GM23338 (cell line): Measurements from ENCODE around the gene CHPF. TPM values are rescaled to one million over a fixed set of nuclear protein-coding genes. Genes with fewer than 3 reads are reported as not detected.

Experiments used
- ATAC-seq: fragments of 200-7000 bp; cut with Tn5 transposase; 3 replicates; pipeline ENCODE4 v1.9.1; 2020
- DNase-seq: peaks from one replicate; pipeline ENCODE4 v3.0.0-alpha.2; 2015; ENCODE audit warnings: low spot score
- H2AFZ ChIP-seq: fragments of 200-600 bp; sonication (generic); 2 replicates; pipeline ENCODE4 v1.8.0; 2016; ENCODE audit warnings: antibody characterized with exemption, mild to moderate bottlenecking, moderate library complexity
- H3F3A ChIP-seq: fragments of 200-600 bp; sonication (generic); replicated peaks from 2 replicates; pipeline ENCODE4 v1.8.0; 2017; ENCODE audit warnings: antibody characterized with exemption, mixed run types, low read depth
- H3K27ac ChIP-seq: fragments of 200-600 bp; sonication (generic); 2 replicates; pipeline ENCODE4 v1.6.1; 2016; ENCODE audit warnings: low read depth
- H3K27me3 ChIP-seq: fragments of 200-600 bp; sonication (generic); 2 replicates; pipeline ENCODE4 v1.8.0; 2016; ENCODE audit warnings: mild to moderate bottlenecking, mixed run types, moderate library complexity; ENCODE audit not compliant: insufficient read depth
- H3K36me3 ChIP-seq: fragments of 200-600 bp; sonication (generic); 2 replicates; pipeline ENCODE4 v1.8.0; 2016; ENCODE audit warnings: mild to moderate bottlenecking; ENCODE audit not compliant: insufficient read depth
- H3K4me1 ChIP-seq: fragments of 200-600 bp; sonication (generic); 2 replicates; pipeline ENCODE4 v1.8.0; 2016; ENCODE audit warnings: mild to moderate bottlenecking, moderate library complexity; ENCODE audit not compliant: insufficient read depth
- H3K4me2 ChIP-seq: fragments of 200-600 bp; sonication (generic); 2 replicates; pipeline ENCODE4 v1.7.1; 2017; ENCODE audit warnings: mixed run types
- H3K4me3 ChIP-seq: fragments of 200-600 bp; sonication (generic); 2 replicates; pipeline ENCODE4 v1.6.1; 2016; ENCODE audit warnings: mixed run types
- H3K79me2 ChIP-seq: fragments of 200-600 bp; sonication (generic); replicated peaks from 2 replicates; pipeline ENCODE4 v1.8.0; 2017; ENCODE audit warnings: mild to moderate bottlenecking; ENCODE audit not compliant: insufficient read depth
- H3K9me2 ChIP-seq: fragments of 200-600 bp; sonication (generic); 2 replicates; pipeline ENCODE4 v1.8.0; 2017; ENCODE audit not compliant: insufficient read depth
- H4K20me1 ChIP-seq: fragments of 200-600 bp; sonication (generic); replicated peaks from 2 replicates; pipeline ENCODE4 v1.8.0; 2017; ENCODE audit warnings: mild to moderate bottlenecking; ENCODE audit not compliant: insufficient read depth
- H3K27ac Mint-ChIP-seq: 2 replicates; pipeline ENCODE4 v1.8.0; 2020; ENCODE audit warnings: inconsistent platforms, mild to moderate bottlenecking, moderate library complexity, mixed read lengths
- H3K27me3 Mint-ChIP-seq: 3 replicates; pipeline ENCODE4 v1.8.0; 2022; ENCODE audit warnings: low read depth, mild to moderate bottlenecking, moderate library complexity, mixed read lengths, inconsistent platforms; ENCODE audit not compliant: insufficient read depth, poor library complexity
- H3K36me3 Mint-ChIP-seq: 3 replicates; pipeline ENCODE4 v1.8.0; 2021; ENCODE audit warnings: low read depth, mild to moderate bottlenecking, inconsistent platforms, moderate library complexity, mixed read lengths
- H3K4me1 Mint-ChIP-seq: 3 replicates; pipeline ENCODE4 v1.8.0; 2020; ENCODE audit warnings: mild to moderate bottlenecking, inconsistent platforms, mixed read lengths
- H3K4me3 Mint-ChIP-seq: 3 replicates; pipeline ENCODE4 v1.8.0; 2021; ENCODE audit warnings: moderate library complexity, mild to moderate bottlenecking, inconsistent platforms, mixed read lengths
- H3K9me3 Mint-ChIP-seq: 3 replicates; pipeline ENCODE4 v1.8.0; 2020; ENCODE audit warnings: moderate library complexity, mild to moderate bottlenecking, inconsistent platforms, mixed read lengths
- CREB1 ChIP-seq: fragments of 250-450 bp; sonication (Bioruptor Pico); IDR thresholded peaks from 2 replicates; pipeline ENCODE4 v1.5.0; 2020; ENCODE audit warnings: low read depth, mild to moderate bottlenecking, moderate library complexity
- EZH2phosphoT487 ChIP-seq: fragments of 200-600 bp; sonication (generic); IDR thresholded peaks from one replicate; pipeline ENCODE4 v1.8.1; 2018; ENCODE audit warnings: antibody characterized with exemption; ENCODE audit not compliant: unreplicated experiment
- JUNB ChIP-seq: IDR thresholded peaks from one replicate; pipeline ENCODE4 v1.6.1; 2016; ENCODE audit warnings: antibody characterized with exemption; ENCODE audit not compliant: unreplicated experiment
- POLR2AphosphoS5 ChIP-seq: IDR thresholded peaks from 2 replicates; pipeline ENCODE4 v1.6.1; 2016; ENCODE audit warnings: antibody characterized with exemption, low read depth
- STAT1 ChIP-seq: IDR thresholded peaks from one replicate; pipeline ENCODE4 v1.6.1; 2016; ENCODE audit warnings: antibody characterized with exemption; ENCODE audit not compliant: unreplicated experiment
- ZNF331 ChIP-seq: fragments of 250-450 bp; sonication (Bioruptor Pico); IDR thresholded peaks from 2 replicates; pipeline ENCODE4 v1.5.0; 2020; ENCODE audit warnings: low read depth, mild to moderate bottlenecking, moderate library complexity
- polyA plus RNA-seq: library from polyadenylated mRNA; unstranded; fragments of >200 nt; fragmentation: Nextera tagmentation; extraction: Ambion mirVana; gene quantifications from 2 replicates; pipeline ENCODE4 v1.2.1, GENCODE V29; 2016
- total RNA-seq: library from RNA; depleted of rRNA; stranded (reverse); fragments of >200 nt; shearing (Covaris generic); gene quantifications from 2 replicates; pipeline ENCODE4 v1.2.3, GENCODE V29; 2014
- TF ChIP-seq, protein P1 (sequence below): IDR thresholded peaks from 2 replicates; pipeline ENCODE4 v1.6.1; 2016; ENCODE audit warnings: antibody characterized with exemption
- TF ChIP-seq, protein P2 (sequence below), 2 experiments: fragments of 200-600 bp in 1 of 2; sonication (generic) in 1 of 2; conservative IDR thresholded peaks; 2 replicates each; pipeline versions ENCODE4 v1.5.1 to v1.6.1; 2016 to 2017; ENCODE audit warnings: antibody characterized with exemption in 2 of 2, low read depth in 2 of 2, mild to moderate bottlenecking in 2 of 2, moderate library complexity in 1 of 2
- TF ChIP-seq, protein P3 (sequence below): fragments of 250-450 bp; sonication (Bioruptor Pico); IDR thresholded peaks from 2 replicates; pipeline ENCODE4 v1.5.0; 2020; ENCODE audit warnings: mild to moderate bottlenecking, moderate library complexity
- TF ChIP-seq, protein P4 (sequence below): IDR thresholded peaks from one replicate; pipeline ENCODE4 v1.6.1; 2018; ENCODE audit warnings: antibody characterized with exemption; ENCODE audit not compliant: unreplicated experiment

The CHPF gene
- total and polyA plus RNA-seq, 2 experiments from 2014 or later, result 36.5 to 252 TPM

DNA sequence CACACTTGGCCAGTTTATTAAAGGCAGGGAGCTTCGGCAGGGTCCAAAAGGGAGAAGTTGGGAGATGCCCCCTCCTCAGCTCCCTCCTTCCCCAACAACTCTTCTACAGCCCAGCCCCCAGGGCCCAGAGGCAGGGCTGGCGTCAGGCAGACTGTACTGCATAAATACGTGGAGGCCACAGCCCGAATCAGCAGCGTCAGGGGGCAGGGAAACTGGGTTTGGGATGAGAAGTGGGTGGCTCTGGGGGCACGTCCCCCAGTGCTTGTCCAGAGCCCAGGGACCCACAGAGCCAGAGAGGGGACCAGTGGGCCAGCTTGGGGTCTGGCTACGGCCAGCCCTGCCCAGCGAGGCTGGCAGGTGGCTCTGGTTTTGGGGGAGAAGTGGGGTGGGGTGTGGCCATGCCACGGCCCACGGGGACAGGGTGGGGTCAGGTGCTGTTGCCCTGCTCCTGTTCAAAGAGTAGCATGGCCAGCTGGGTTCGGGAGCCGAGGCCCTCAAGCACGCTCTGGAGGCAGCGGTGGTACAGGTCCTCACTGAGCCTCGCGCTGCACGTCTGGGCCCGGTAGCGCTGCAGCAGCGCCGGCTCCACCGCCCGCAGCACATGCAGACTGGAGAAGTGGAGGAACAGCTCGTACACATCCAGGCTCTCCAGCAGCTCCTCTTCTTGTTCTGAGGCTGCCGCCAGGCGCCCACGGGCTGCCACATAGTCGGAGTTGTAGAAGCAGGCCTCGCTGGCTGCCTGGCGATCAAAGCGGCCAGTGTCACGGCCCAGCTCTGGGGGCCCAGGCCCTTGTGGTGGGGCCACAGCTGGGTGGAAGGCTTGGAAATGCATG, 4.4 kb downstream of the CHPF start:
- Histone ChIP-seq H2AFZ (no peak overlapping the region), H3K4me3 (no peak overlapping the region), H3K4me1 (peaks cover 29% of the 10 kb centered on the region), H4K20me1 (peaks cover 18% of the 10 kb centered on the region), H3K79me2 (peaks cover 14% of the 10 kb centered on the region), H3K36me3 (peaks cover 9% of the 10 kb centered on the region), H3K27me3 (peaks cover 6% of the 10 kb centered on the region; the same call in 1 of the 2 replicates), H3K4me2 (peak overlapping the region; percentile 69; the same call in 1 of the 2 replicates), H3F3A (peaks cover 19% of the 10 kb centered on the region; the same call in 1 of the 2 replicates), H3K9me2 (no peaks in the 10 kb centered on the region), H3K27ac (0 out of 2 replicates have a peak overlapping the region, but pooled peaks have one; percentile 55)
- Mint-ChIP-seq H3K27me3 (peaks cover 29% of the 10 kb centered on the region), H3K4me1 (peaks cover 34% of the 10 kb centered on the region), H3K4me3 (no peak overlapping the region; the same call in 2 of the 3 replicates), H3K27ac (no peak overlapping the region), H3K36me3 (peaks cover 30% of the 10 kb centered on the region), H3K9me3 (no peaks in the 10 kb centered on the region; the same call in 2 of the 3 replicates)
- DNase-seq (no peak), ATAC-seq (no peak)
- TF ChIP-seq, protein P1, sequence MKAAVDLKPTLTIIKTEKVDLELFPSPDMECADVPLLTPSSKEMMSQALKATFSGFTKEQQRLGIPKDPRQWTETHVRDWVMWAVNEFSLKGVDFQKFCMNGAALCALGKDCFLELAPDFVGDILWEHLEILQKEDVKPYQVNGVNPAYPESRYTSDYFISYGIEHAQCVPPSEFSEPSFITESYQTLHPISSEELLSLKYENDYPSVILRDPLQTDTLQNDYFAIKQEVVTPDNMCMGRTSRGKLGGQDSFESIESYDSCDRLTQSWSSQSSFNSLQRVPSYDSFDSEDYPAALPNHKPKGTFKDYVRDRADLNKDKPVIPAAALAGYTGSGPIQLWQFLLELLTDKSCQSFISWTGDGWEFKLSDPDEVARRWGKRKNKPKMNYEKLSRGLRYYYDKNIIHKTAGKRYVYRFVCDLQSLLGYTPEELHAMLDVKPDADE, result no peak
- TF ChIP-seq, protein P2, sequence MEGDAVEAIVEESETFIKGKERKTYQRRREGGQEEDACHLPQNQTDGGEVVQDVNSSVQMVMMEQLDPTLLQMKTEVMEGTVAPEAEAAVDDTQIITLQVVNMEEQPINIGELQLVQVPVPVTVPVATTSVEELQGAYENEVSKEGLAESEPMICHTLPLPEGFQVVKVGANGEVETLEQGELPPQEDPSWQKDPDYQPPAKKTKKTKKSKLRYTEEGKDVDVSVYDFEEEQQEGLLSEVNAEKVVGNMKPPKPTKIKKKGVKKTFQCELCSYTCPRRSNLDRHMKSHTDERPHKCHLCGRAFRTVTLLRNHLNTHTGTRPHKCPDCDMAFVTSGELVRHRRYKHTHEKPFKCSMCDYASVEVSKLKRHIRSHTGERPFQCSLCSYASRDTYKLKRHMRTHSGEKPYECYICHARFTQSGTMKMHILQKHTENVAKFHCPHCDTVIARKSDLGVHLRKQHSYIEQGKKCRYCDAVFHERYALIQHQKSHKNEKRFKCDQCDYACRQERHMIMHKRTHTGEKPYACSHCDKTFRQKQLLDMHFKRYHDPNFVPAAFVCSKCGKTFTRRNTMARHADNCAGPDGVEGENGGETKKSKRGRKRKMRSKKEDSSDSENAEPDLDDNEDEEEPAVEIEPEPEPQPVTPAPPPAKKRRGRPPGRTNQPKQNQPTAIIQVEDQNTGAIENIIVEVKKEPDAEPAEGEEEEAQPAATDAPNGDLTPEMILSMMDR (conservative IDR thresholded peaks at IDR 0.05; ENCODE audit: low read depth in 2 of 2), result no peak
- TF ChIP-seq CREB1 (CRISPR knock-in tag) (no peak), STAT1 (no peak), ZNF331 (CRISPR knock-in tag) (no peak), EZH2phosphoT487 (no peak), JUNB (no peak), POLR2AphosphoS5 (no peak)
- TF ChIP-seq, protein P3, sequence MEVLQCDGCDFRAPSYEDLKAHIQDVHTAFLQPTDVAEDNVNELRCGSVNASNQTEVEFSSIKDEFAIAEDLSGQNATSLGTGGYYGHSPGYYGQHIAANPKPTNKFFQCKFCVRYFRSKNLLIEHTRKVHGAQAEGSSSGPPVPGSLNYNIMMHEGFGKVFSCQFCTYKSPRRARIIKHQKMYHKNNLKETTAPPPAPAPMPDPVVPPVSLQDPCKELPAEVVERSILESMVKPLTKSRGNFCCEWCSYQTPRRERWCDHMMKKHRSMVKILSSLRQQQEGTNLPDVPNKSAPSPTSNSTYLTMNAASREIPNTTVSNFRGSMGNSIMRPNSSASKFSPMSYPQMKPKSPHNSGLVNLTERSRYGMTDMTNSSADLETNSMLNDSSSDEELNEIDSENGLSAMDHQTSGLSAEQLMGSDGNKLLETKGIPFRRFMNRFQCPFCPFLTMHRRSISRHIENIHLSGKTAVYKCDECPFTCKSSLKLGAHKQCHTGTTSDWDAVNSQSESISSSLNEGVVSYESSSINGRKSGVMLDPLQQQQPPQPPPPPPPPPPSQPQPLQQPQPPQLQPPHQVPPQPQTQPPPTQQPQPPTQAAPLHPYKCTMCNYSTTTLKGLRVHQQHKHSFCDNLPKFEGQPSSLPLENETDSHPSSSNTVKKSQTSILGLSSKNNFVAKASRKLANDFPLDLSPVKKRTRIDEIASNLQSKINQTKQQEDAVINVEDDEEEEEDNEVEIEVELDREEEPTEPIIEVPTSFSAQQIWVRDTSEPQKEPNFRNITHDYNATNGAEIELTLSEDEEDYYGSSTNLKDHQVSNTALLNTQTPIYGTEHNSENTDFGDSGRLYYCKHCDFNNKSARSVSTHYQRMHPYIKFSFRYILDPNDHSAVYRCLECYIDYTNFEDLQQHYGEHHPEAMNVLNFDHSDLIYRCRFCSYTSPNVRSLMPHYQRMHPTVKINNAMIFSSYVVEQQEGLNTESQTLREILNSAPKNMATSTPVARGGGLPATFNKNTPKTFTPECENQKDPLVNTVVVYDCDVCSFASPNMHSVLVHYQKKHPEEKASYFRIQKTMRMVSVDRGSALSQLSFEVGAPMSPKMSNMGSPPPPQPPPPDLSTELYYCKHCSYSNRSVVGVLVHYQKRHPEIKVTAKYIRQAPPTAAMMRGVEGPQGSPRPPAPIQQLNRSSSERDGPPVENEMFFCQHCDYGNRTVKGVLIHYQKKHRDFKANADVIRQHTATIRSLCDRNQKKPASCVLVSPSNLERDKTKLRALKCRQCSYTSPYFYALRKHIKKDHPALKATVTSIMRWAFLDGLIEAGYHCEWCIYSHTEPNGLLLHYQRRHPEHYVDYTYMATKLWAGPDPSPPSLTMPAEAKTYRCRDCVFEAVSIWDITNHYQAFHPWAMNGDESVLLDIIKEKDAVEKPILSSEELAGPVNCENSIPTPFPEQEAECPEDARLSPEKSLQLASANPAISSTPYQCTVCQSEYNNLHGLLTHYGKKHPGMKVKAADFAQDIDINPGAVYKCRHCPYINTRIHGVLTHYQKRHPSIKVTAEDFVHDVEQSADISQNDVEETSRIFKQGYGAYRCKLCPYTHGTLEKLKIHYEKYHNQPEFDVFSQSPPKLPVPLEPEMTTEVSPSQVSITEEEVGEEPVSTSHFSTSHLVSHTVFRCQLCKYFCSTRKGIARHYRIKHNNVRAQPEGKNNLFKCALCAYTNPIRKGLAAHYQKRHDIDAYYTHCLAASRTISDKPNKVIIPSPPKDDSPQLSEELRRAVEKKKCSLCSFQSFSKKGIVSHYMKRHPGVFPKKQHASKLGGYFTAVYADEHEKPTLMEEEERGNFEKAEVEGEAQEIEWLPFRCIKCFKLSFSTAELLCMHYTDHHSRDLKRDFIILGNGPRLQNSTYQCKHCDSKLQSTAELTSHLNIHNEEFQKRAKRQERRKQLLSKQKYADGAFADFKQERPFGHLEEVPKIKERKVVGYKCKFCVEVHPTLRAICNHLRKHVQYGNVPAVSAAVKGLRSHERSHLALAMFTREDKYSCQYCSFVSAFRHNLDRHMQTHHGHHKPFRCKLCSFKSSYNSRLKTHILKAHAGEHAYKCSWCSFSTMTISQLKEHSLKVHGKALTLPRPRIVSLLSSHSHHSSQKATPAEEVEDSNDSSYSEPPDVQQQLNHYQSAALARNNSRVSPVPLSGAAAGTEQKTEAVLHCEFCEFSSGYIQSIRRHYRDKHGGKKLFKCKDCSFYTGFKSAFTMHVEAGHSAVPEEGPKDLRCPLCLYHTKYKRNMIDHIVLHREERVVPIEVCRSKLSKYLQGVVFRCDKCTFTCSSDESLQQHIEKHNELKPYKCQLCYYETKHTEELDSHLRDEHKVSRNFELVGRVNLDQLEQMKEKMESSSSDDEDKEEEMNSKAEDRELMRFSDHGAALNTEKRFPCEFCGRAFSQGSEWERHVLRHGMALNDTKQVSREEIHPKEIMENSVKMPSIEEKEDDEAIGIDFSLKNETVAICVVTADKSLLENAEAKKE (CRISPR knock-in tag), result no peak
- TF ChIP-seq, protein P4, sequence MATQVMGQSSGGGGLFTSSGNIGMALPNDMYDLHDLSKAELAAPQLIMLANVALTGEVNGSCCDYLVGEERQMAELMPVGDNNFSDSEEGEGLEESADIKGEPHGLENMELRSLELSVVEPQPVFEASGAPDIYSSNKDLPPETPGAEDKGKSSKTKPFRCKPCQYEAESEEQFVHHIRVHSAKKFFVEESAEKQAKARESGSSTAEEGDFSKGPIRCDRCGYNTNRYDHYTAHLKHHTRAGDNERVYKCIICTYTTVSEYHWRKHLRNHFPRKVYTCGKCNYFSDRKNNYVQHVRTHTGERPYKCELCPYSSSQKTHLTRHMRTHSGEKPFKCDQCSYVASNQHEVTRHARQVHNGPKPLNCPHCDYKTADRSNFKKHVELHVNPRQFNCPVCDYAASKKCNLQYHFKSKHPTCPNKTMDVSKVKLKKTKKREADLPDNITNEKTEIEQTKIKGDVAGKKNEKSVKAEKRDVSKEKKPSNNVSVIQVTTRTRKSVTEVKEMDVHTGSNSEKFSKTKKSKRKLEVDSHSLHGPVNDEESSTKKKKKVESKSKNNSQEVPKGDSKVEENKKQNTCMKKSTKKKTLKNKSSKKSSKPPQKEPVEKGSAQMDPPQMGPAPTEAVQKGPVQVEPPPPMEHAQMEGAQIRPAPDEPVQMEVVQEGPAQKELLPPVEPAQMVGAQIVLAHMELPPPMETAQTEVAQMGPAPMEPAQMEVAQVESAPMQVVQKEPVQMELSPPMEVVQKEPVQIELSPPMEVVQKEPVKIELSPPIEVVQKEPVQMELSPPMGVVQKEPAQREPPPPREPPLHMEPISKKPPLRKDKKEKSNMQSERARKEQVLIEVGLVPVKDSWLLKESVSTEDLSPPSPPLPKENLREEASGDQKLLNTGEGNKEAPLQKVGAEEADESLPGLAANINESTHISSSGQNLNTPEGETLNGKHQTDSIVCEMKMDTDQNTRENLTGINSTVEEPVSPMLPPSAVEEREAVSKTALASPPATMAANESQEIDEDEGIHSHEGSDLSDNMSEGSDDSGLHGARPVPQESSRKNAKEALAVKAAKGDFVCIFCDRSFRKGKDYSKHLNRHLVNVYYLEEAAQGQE, result no peak
